ENCODE data around the gene TNS2.

GRCh38 chr12:53055471-53056266 is 5.8 kb downstream of the TNS2 start:
- no peak for TF ChIP-seq CTCF (IDR thresholded peaks at IDR 0.05; ENCODE audit: insufficient read depth, low read length, poor library complexity, severe bottlenecking)
- TF ChIP-seq EZH2phosphoT487 (conservative IDR thresholded peaks at IDR 0.05; ENCODE audit: low read length), result no peak

Data from SU-DHL-6 (cell line).